ENCODE data around the gene CARMIL1. TPM values are rescaled to one million over a fixed set of nuclear protein-coding genes. Genes with fewer than 3 reads are reported as not detected.
"Not testable (repeated sequence)": the region's sequence is repeated elsewhere in the genome, so short reads cannot be mapped to it uniquely, and the experiment has no call there.

CARMIL1 gene
- total RNA-seq, 3 donors from 2014 or later = 1.2 to 1.9 (median 1.2) TPM

DNA sequence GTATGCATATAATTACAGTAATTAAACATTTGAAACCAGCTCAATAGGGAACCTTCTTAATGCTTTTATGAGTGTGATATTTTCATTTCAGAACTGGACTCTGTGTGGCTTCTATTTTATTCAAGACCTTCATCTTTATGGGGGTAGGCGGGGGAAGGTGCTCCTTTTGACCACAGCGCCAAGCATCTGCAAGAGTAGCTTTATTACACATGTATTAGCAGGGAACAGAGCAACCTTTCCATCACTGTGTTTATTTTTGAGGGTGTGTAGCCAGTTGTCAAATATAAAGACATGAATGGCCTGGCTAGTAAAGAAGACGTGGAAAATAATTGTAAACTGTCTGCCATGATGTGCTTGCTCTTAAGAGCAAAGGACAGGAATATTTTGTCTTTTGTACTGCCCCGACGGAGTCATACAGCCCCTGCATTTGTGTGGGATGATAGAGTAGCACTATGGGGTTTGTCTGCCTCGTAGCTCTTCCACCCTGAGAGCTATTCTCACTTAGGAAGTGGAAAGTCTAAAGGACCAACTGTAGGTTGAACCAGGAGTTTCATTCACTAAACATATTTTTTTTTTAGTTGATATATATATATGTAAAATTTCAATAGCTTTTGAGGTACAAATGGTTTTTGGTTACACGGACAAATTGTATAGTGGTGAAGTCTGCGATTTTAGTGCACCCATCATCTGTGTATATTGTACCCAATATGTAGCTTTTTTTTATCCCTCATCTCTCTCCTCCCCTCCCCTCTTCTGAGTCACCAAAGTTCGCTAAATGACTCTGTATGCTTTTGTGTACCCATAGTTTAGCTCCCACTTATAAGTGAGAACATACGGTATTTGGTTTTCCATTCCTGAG is 91.2 kb downstream of the CARMIL1 start:
- Mint-ChIP-seq H3K27me3 (ENCODE audit: low read depth) (no peaks in the 10 kb centered on the region), H3K36me3 (ENCODE audit: insufficient read depth) (peaks cover 2% of the 10 kb centered on the region), H3K4me1 (ENCODE audit: low read depth) (peaks cover 68% of the 10 kb centered on the region), H3K4me3 (peak overlapping the region; percentile 61), H3K9me3 (peaks cover 14% of the 10 kb centered on the region)
- no peak for DNase-seq
- ATAC-seq = peak; percentile 67 to 70

DNA sequence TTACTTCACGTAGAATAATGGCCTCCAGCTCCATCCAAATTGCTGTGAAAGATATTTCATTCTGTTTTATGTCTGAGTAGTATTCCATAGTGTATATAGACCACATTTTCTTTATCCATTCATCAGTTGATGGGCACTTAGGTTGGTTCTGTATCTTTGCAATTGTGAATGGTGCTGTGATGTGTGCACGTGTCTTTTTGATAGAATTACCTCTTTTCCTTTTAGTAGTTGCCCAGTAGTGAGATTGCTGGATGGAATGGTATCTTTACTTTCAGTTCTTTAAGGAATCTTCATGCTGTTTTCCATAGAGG is 91.8 kb downstream of the CARMIL1 start:
- Mint-ChIP-seq H3K36me3 (ENCODE audit: insufficient read depth) (peaks cover 4% of the 10 kb centered on the region), H3K27me3 (ENCODE audit: low read depth) (no peaks in the 10 kb centered on the region), H3K4me3 (peak overlapping the region; percentile 39), H3K9me3 (peaks cover 18% of the 10 kb centered on the region), H3K4me1 (ENCODE audit: low read depth) (peaks cover 64% of the 10 kb centered on the region)
- DNase-seq (no peak), ATAC-seq (no peak)

DNA sequence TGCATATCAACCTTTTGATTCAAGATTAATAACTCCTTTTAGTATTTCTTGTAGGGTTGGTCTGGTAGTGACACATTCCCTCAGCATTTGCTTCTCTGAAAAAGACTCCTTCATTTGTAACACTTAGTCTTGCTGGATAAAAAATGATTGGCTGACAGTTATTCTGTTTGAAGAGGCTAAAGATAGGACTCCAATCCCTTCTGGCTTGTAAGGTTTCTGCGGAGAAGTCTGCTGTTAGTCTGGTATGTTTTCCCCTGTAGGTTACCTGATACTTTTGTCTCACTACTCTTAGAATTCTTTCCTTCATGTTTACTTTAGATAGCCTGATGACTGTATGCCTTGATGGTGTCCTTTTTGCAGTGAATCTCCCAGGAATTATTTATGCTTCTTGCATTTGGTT is 96.0 kb downstream of the CARMIL1 start:
- Mint-ChIP-seq H3K36me3 (ENCODE audit: insufficient read depth) (peaks cover 5% of the 10 kb centered on the region), H3K27me3 (ENCODE audit: low read depth) (no peaks in the 10 kb centered on the region), H3K4me3 (no peak overlapping the region), H3K4me1 (ENCODE audit: low read depth) (peaks cover 24% of the 10 kb centered on the region), H3K9me3 (peaks cover 18% of the 10 kb centered on the region)
- no peak for DNase-seq
- ATAC-seq = no peak

DNA sequence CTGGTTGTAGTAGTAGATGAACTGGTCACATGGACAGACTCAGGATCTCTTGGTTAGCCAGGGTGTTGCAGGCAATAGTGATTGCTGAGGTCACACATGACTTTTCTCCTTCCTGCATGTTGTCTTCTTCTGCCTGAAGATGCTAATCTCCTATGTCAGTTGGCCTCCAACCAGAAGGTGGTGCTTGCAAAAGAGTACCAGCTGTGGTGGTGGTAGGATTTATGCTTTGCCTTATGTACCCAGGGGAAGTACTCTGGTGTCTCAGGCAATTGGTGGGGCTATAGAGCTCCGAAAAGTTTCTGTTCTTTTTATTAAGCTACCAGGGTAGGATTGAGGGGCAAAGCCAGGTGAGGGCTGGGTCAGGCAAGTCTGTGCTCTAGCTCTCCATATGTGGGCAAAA is 98.5 kb downstream of the CARMIL1 start:
- peaks cover 18% of the 10 kb centered on the region for H3K9me3 Mint-ChIP-seq
- peaks cover 4% of the 10 kb centered on the region for H3K4me1 Mint-ChIP-seq (ENCODE audit: low read depth)
- ATAC-seq = no peak
- no peak overlapping the region for H3K4me3 Mint-ChIP-seq
- DNase-seq = no peak
- H3K27me3 Mint-ChIP-seq (ENCODE audit: low read depth) = no peaks in the 10 kb centered on the region
- H3K36me3 Mint-ChIP-seq (ENCODE audit: insufficient read depth) = peaks cover 5% of the 10 kb centered on the region

DNA sequence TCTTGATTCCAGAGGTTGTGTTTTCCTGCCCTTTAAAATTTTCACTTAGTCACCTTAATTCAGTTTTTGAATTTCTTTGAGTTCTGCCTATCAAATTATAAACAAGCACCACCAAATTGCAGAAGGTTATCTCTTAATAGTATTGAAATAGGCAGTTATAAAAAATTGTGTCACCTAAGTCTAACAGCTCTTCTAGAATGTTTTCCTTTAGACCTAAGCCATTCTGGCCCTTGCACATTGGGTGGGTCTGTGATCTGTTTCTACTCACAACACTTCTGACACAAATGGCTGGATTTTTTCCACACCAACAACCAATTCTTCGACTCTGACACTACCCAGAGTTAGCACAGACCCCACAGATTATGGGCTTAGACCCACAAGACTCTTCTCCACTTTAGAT is 101.9 kb downstream of the CARMIL1 start:
- DNase-seq (no peak), ATAC-seq (no peak)
- Mint-ChIP-seq H3K4me1 (ENCODE audit: low read depth) (no peaks in the 10 kb centered on the region), H3K27me3 (ENCODE audit: low read depth) (no peaks in the 10 kb centered on the region), H3K36me3 (ENCODE audit: insufficient read depth) (peaks cover 1% of the 10 kb centered on the region), H3K4me3 (no peak overlapping the region), H3K9me3 (no peaks in the 10 kb centered on the region)

DNA sequence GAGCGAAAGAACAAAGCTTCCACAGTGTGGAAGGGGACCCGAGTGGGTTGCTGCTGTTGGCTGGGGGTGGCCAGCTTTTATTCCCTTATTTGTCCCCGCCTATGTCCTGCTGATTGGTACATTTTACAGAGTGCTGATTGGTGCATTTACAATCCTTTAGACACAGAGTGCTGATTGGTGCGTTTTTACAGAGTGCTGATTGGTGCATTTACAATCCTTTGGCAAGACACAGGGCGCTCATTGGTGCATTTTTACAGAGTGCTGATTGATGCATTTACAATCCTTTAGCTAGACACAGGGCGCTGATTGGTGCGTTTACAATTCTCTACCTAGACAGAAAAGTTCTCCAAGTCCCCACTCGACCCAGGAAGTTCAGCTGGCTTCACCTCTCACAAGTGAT is 103.3 kb downstream of the CARMIL1 start:
- ATAC-seq; H3K36me3 Mint-ChIP-seq (ENCODE audit: insufficient read depth): not testable (repeated sequence)

DNA sequence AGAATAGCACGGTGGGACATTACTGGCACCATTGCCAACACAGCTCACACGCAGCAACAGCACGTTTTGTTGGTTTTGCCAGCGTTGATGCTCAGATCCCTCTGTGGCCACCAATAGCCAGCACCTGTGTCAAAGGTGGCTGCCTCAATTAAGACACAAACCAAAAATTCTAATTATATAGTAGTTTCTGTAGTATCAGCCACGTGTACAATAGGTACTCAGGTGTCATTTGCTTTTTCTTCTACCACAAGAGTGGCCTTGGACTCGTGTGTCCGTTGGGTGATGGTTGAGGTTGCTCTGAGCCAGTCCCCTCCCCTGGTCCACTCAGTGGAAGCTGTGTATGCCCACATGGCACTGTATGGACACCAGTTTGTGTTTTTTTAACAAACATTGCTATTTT is 105.1 kb downstream of the CARMIL1 start:
- ATAC-seq (no peak), DNase-seq (no peak)
- no peak overlapping the region for H3K4me3 Mint-ChIP-seq
- peaks cover 6% of the 10 kb centered on the region for H3K4me1 Mint-ChIP-seq (ENCODE audit: low read depth)
- H3K27me3 Mint-ChIP-seq (ENCODE audit: low read depth) = no peaks in the 10 kb centered on the region
- H3K9me3 Mint-ChIP-seq = no peaks in the 10 kb centered on the region
- H3K36me3 Mint-ChIP-seq (ENCODE audit: insufficient read depth) = no peaks in the 10 kb centered on the region

More for the DNA sequence above, 103.3 kb downstream of the CARMIL1 start:
- not testable (repeated sequence) for H3K9me3 Mint-ChIP-seq; H3K4me3 Mint-ChIP-seq; DNase-seq; H3K27me3 Mint-ChIP-seq (ENCODE audit: low read depth); H3K4me1 Mint-ChIP-seq (ENCODE audit: low read depth)

DNA sequence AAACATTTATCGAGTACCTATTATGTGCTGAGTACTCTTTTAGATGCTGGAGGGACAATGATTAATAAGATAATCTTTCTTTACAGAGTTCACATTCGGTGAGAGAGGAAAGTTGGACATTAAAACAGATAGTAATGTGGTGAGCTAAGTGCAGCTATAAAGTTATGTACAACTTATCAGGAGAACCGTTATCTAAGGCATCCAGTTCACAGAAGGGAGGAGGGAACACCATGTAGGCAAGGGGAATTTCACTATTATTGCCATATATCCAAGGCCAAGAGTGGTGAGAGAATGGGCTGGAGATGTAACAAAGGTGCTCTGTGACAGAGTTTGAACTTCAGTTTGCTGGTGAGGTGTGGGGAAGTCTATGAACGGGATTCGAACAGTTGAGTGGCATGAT is 105.8 kb downstream of the CARMIL1 start:
- DNase-seq (no peak), ATAC-seq (no peak)
- no peaks in the 10 kb centered on the region for H3K9me3 Mint-ChIP-seq
- H3K27me3 Mint-ChIP-seq (ENCODE audit: low read depth) = no peaks in the 10 kb centered on the region
- peaks cover 8% of the 10 kb centered on the region for H3K4me1 Mint-ChIP-seq (ENCODE audit: low read depth)
- H3K36me3 Mint-ChIP-seq (ENCODE audit: insufficient read depth) = no peaks in the 10 kb centered on the region
- no peak overlapping the region for H3K4me3 Mint-ChIP-seq

DNA sequence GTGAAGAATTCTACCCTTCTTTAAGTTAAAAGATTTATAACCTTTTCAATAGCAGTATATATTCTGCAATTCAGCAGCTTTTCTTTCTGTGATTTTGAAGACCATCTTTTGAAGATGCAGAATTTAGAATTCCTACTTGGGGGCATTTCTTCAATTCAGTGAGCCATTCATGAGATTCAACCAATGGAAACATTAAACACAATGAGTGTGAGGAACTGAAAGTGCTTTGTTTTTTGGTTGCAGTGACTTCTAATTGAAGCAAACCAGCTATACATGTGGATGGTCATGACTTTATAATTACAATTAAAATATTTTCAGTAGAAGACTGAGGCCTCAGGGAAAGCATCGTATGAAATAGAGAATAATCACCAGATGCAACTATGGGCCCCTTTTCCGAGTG is 108.3 kb downstream of the CARMIL1 start:
- Mint-ChIP-seq H3K27me3 (ENCODE audit: low read depth) (no peaks in the 10 kb centered on the region), H3K4me3 (no peak overlapping the region), H3K9me3 (no peaks in the 10 kb centered on the region), H3K4me1 (ENCODE audit: low read depth) (peaks cover 8% of the 10 kb centered on the region), H3K36me3 (ENCODE audit: insufficient read depth) (no peaks in the 10 kb centered on the region)
- no peak for DNase-seq
- no peak for ATAC-seq

DNA sequence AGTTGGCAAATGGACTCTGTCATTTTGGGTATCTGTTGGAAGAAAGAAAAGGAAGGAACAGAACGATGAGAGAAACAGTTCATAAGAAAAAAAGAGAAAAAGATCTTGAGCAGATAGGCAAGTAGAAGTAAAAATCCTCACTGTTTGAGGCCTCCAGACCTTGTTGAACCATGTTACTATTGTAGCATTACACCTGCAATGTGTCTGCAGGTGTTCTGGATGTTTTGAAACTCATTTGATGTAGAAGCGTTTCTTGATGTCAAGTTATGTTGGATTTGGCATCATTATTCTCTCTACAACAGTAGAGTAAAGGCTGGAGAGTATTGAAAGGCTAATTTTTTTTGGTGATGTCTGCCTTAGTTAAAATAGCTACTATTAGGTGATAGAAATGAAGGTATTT is 108.7 kb downstream of the CARMIL1 start:
- DNase-seq (no peak), ATAC-seq (no peak)
- no peaks in the 10 kb centered on the region for H3K9me3 Mint-ChIP-seq
- no peaks in the 10 kb centered on the region for H3K27me3 Mint-ChIP-seq (ENCODE audit: low read depth)
- H3K36me3 Mint-ChIP-seq (ENCODE audit: insufficient read depth) = peaks cover 1% of the 10 kb centered on the region
- H3K4me1 Mint-ChIP-seq (ENCODE audit: low read depth) = peaks cover 8% of the 10 kb centered on the region
- no peak overlapping the region for H3K4me3 Mint-ChIP-seq

DNA sequence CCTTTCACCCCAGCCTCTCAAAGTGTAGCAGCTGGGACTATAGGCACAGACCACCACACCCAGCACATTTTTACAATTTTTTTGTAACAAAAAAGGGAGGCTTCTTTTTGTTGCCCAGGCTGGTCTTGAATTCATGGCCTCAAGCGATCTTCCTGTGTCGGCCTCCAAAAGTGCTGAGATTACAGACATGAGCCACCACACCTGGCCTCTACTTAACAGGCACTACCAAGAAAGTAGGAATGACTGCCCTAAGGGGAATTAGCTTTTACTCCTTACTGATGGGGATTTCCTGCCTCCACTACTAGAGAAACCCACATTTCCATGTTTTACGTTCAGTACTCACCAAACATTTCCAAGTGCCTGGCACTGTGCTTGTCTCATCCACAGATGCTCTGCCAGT is 109.6 kb downstream of the CARMIL1 start:
- Mint-ChIP-seq H3K4me3 (no peak overlapping the region), H3K4me1 (ENCODE audit: low read depth) (peaks cover 8% of the 10 kb centered on the region), H3K27me3 (ENCODE audit: low read depth) (no peaks in the 10 kb centered on the region), H3K9me3 (no peaks in the 10 kb centered on the region), H3K36me3 (ENCODE audit: insufficient read depth) (peaks cover 2% of the 10 kb centered on the region)
- DNase-seq (no peak), ATAC-seq (no peak)

DNA sequence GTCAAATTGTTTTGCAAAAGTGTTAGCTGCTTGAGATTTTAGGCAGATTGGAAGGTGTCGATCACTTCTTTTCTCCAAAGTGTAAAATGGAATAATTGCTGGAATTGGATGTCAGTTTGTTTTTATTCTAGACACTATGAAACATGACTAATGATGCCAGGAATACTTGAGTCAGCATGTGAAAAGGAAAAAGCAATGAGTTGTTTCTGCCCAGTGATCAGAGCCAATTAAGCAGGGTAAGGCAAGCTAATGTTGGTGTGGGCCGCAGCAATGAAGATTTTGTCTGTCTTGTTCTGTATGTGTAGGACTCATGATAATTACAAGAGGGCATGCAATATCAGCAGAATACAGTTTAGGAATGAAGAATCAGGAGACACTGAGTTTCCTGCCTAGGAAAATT is 110.3 kb downstream of the CARMIL1 start:
- H3K9me3 Mint-ChIP-seq = no peaks in the 10 kb centered on the region
- DNase-seq = no peak
- H3K27me3 Mint-ChIP-seq (ENCODE audit: low read depth) = no peaks in the 10 kb centered on the region
- no peak overlapping the region for H3K4me3 Mint-ChIP-seq
- ATAC-seq = peak in 1 of 2 donors; percentile 43
- H3K4me1 Mint-ChIP-seq (ENCODE audit: low read depth) = peaks cover 8% of the 10 kb centered on the region
- H3K36me3 Mint-ChIP-seq (ENCODE audit: insufficient read depth) = peaks cover 2% of the 10 kb centered on the region

DNA sequence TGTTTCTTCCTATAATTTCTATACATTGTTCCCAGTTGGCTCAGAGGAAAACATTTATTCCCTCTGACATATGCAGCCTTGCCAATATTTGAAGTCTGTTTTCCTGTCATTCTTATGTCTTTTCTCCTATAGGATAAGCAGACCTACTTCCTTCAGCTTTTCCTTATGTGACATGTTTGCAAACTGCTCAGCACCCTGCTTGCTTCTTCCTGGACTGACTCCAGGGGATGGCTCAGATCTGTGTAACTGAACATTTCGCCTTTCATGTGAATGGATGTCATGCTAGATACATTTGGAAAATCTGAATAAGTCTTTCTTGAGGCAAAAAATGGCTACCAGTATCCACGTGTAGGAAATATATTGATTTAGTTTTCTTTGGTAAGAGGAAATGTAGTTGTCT is 113.2 kb downstream of the CARMIL1 start:
- peaks cover 8% of the 10 kb centered on the region for H3K4me1 Mint-ChIP-seq (ENCODE audit: low read depth)
- H3K4me3 Mint-ChIP-seq = no peak overlapping the region
- no peaks in the 10 kb centered on the region for H3K27me3 Mint-ChIP-seq (ENCODE audit: low read depth)
- peaks cover 2% of the 10 kb centered on the region for H3K36me3 Mint-ChIP-seq (ENCODE audit: insufficient read depth)
- no peaks in the 10 kb centered on the region for H3K9me3 Mint-ChIP-seq
- DNase-seq (no peak), ATAC-seq (no peak)

DNA sequence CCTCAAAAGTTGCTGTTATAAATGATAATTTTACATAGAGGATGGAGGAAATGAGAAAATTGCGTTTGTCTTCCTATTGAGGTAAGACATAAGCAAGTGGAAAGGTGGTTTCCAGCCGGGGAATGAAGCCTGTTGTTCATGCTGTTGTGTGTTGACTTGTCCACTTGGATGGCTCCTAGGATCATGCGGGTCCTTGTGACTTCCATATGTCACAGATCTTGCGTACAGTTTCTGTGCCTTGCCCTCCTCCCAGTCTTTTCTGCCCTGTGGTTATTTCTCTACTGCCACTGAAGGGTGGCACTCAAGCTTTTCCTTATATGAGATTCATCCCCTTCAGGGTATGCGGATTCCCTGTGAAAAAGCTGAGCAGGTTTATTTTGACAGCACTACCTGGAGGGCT is 116.6 kb downstream of the CARMIL1 start:
- H3K4me3 Mint-ChIP-seq = no peak overlapping the region
- DNase-seq = no peak
- H3K36me3 Mint-ChIP-seq (ENCODE audit: insufficient read depth) = peaks cover 2% of the 10 kb centered on the region
- no peaks in the 10 kb centered on the region for H3K27me3 Mint-ChIP-seq (ENCODE audit: low read depth)
- H3K9me3 Mint-ChIP-seq = no peaks in the 10 kb centered on the region
- no peak for ATAC-seq
- no peaks in the 10 kb centered on the region for H3K4me1 Mint-ChIP-seq (ENCODE audit: low read depth)

DNA sequence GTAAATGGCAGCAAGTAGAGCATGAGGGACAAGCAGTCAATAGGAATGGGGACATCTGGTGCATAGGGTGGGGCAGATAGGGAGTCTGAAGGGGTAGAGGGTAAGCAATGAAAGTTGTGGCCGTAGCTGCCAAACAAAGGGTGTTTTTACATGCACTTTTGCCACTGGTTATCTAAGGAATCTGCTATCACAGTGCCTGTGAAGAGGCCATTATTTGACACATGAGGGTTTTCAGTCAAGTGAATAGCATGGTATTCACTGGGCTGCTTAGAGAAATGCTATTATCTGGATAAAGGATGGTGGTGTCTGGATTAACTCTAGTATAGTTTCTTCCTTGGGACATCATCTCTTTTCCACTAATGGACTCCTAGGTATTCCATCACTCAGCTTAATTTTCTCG is 118.2 kb downstream of the CARMIL1 start:
- DNase-seq = no peak
- H3K27me3 Mint-ChIP-seq (ENCODE audit: low read depth) = no peaks in the 10 kb centered on the region
- H3K4me3 Mint-ChIP-seq = no peak overlapping the region
- no peak for ATAC-seq
- no peaks in the 10 kb centered on the region for H3K9me3 Mint-ChIP-seq
- peaks cover 2% of the 10 kb centered on the region for H3K36me3 Mint-ChIP-seq (ENCODE audit: insufficient read depth)
- no peaks in the 10 kb centered on the region for H3K4me1 Mint-ChIP-seq (ENCODE audit: low read depth)
